ENCODE measurements around the gene ATG7.

GRCh38 chr3:11588755-11589154 lies 316.6 kb downstream of the ATG7 start:
- no peak for TF ChIP-seq REST (IDR thresholded peaks at IDR 0.05)
- TF ChIP-seq, protein P1, sequence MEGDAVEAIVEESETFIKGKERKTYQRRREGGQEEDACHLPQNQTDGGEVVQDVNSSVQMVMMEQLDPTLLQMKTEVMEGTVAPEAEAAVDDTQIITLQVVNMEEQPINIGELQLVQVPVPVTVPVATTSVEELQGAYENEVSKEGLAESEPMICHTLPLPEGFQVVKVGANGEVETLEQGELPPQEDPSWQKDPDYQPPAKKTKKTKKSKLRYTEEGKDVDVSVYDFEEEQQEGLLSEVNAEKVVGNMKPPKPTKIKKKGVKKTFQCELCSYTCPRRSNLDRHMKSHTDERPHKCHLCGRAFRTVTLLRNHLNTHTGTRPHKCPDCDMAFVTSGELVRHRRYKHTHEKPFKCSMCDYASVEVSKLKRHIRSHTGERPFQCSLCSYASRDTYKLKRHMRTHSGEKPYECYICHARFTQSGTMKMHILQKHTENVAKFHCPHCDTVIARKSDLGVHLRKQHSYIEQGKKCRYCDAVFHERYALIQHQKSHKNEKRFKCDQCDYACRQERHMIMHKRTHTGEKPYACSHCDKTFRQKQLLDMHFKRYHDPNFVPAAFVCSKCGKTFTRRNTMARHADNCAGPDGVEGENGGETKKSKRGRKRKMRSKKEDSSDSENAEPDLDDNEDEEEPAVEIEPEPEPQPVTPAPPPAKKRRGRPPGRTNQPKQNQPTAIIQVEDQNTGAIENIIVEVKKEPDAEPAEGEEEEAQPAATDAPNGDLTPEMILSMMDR (IDR thresholded peaks at IDR 0.05): no peak

Data from A549 (cell line).